Activated CD8-positive, alpha-beta memory T cell treated with anti-CD3 and anti-CD28 coated beads, Interleukin-2, amount 10 ng/mL, durations not matched to agents 7 days and 5 days (primary cell): ENCODE results near the gene MAGEB2. TPM values are rescaled to one million over a fixed set of nuclear protein-coding genes. Genes with fewer than 3 reads are reported as not detected.

Source experiments
- ATAC-seq: fragments of 150-1000 bp; cut with Tn5 transposase; one replicate; pipeline ENCODE4 v1.10.0; 2021; ENCODE audit warnings: moderate library complexity
- CTCF ChIA-PET: fragments of 350-600 bp; sonication (Branson Sonifier 250); formaldehyde crosslinking; loops from one replicate; lab custom pipeline; 2021; ENCODE audit warnings: antibody characterized with exemption; lab: Charles Lee
- DNase-seq: peaks from one replicate; pipeline ENCODE4 v3.0.0-alpha.2; 2020
- H3K27ac Mint-ChIP-seq: one replicate; pipeline ENCODE4 v1.8.0; 2021; ENCODE audit warnings: mild to moderate bottlenecking, mixed read lengths
- H3K27me3 Mint-ChIP-seq: one replicate; pipeline ENCODE4 v1.8.0; 2021; ENCODE audit warnings: mixed read lengths
- H3K36me3 Mint-ChIP-seq: one replicate; pipeline ENCODE4 v1.8.0; 2021; ENCODE audit warnings: mild to moderate bottlenecking, mixed read lengths
- H3K4me1 Mint-ChIP-seq: one replicate; pipeline ENCODE4 v1.8.0; 2021; ENCODE audit warnings: mixed read lengths
- H3K4me3 Mint-ChIP-seq: one replicate; pipeline ENCODE4 v1.8.0; 2021; ENCODE audit warnings: mild to moderate bottlenecking, moderate library complexity, mixed read lengths
- H3K9me3 Mint-ChIP-seq: one replicate; pipeline ENCODE4 v1.8.0; 2022; ENCODE audit warnings: low read depth, mixed read lengths
- total RNA-seq, 2 experiments: library from RNA; stranded (reverse); gene quantifications; one replicate each; pipeline ENCODE4 v1.2.3, GENCODE V29; 2021

Gene MAGEB2
- total RNA-seq, 2 experiments from 2014 or later = not detected

DNA sequence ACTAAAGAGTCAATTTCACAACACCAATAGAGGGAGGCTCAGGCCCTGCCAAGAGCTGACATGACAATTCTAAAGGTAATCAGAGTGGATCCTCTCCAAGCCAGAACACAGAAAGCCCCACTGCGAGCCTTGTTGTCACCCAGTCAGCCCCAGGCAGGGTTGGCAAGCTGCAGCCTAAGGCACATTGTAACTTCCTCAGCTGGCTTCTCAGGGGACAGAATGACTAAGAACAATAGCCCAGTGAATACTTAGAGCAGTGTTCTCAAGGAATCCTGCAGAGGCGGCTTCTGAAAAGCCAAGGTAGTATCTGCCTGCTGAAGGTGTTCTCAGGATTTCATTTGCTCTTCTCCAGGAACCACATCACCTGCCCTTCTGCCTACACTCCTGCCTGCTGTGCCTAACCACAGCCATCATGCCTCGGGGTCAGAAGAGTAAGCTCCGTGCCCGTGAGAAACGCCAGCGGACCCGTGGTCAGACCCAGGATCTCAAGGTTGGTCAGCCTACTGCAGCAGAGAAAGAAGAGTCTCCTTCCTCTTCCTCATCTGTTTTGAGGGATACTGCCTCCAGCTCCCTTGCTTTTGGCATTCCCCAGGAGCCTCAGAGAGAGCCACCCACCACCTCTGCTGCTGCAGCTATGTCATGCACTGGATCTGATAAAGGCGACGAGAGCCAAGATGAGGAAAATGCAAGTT, 26.5 kb downstream of the MAGEB2 start, which contains the start of gene MAGEB4:
Gene MAGEB4, plus strand, starts transcription at position 277 of the 692 bp plus-strand sequence. Its CDS starts 136 bp downstream, at position 413.
- CTCF ChIA-PET = no interaction called here
- ATAC-seq (no peak), DNase-seq (no peak)
- H3K4me3 Mint-ChIP-seq = no peak within 1 kb of the TSS
- no peaks in the 10 kb centered on the region for H3K27me3 Mint-ChIP-seq
- no peaks in the 10 kb centered on the region for H3K36me3 Mint-ChIP-seq
- no peaks in the 10 kb centered on the region for H3K9me3 Mint-ChIP-seq
- H3K4me1 Mint-ChIP-seq = no peaks in the 10 kb centered on the region
- no peak within 1 kb of the TSS for H3K27ac Mint-ChIP-seq

DNA sequence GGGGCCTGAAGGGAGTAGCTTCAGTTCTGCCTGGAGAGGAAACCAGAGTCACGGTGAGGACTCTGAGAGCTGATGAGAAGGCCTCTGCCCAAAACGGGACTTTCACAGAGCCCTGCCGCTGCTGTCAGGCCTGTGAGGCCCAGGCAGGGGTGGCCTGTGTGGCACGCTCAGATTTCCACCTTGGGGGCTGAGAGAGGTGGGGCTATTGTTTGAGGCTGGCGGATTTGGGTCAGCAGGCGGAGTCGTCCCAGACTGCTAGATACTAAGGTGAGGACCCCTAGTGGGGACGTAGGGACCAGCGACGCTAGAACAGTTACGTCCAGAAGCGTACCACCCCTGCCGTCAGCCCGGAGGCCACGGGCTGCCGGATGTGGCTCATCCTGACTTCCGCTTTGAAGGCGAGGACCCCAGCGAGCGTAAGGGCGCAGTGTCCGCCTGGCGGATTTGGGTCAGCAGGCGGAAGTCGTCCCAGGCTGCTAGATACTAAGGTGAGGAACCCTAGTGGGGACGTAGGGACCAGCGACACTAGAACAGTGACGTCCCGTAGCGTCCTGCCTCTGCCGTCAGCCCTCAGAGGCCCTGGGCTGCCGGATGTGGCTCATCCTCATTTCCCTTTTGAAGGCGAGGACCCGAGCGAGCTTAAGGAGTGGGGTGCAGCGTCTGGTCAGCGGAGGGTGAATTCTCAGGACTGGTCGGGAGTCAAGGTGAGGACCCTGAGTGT, 31.6 kb downstream of the MAGEB2 start, which contains the start of gene MAGEB1:
Gene MAGEB1, plus strand, starts transcription at position 378 of the 721 bp plus-strand sequence. CDS start 3,348 bp downstream, outside the sequence.
- no peak within 1 kb of the TSS for H3K27ac Mint-ChIP-seq
- DNase-seq = no peak

DNA sequence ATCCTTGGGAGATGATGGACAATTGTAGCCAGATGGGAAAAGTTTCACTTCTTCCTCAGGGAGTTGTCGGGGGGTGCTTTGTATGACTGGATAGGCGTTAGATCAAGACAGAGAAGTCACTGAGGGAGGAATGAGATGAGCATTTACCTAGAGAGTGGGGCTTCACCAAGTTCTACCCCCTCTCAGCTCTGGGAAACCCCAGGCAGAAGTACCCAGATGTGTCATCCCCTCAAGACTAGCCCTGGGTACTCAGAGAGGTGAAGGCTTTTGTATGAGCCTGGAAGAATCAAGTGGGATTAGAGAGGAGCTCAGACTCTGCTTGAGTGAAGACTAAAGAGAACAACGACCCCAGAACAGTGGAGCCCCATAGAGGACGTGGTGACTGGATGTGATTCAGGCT, 33.5 kb downstream of the MAGEB2 start:
- ATAC-seq (no peak), DNase-seq (no peak)
- Mint-ChIP-seq H3K27ac (no peak overlapping the region), H3K36me3 (no peaks in the 10 kb centered on the region), H3K27me3 (no peaks in the 10 kb centered on the region), H3K4me1 (no peaks in the 10 kb centered on the region), H3K9me3 (no peaks in the 10 kb centered on the region), H3K4me3 (no peak overlapping the region)
- CTCF ChIA-PET = no interaction called here

More for the DNA sequence above, 31.6 kb downstream of the MAGEB2 start, which contains the start of gene MAGEB1:
- Mint-ChIP-seq H3K4me3 (no peak within 1 kb of the TSS), H3K36me3 (no peaks in the 10 kb centered on the region), H3K9me3 (no peaks in the 10 kb centered on the region), H3K4me1 (no peaks in the 10 kb centered on the region), H3K27me3 (no peaks in the 10 kb centered on the region)
- no peak for ATAC-seq
- CTCF ChIA-PET = no interaction called here

DNA sequence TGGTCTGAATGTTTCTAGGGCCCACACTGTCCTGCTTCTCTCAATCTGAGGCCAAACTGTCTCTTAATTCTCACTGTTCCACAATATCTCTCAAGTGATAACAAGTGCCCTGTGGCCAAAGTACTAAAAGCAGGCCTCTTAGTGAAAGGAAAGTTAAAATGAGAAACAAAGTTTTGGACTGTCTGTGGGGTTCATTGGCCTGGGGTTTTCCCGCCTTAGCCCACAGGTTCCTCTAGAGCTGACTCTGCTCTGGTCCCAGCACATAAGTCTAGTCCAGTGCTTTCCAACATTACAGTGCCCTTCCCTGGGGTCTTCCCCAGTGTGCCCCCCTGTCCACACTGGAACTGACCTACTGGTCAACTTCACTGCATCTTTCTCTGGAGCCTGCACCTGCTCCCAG, 37.9 kb downstream of the MAGEB2 start:
- Mint-ChIP-seq H3K9me3 (no peaks in the 10 kb centered on the region), H3K27ac (no peak overlapping the region), H3K4me1 (no peaks in the 10 kb centered on the region), H3K36me3 (no peaks in the 10 kb centered on the region), H3K27me3 (no peaks in the 10 kb centered on the region), H3K4me3 (no peak overlapping the region)
- CTCF ChIA-PET = no interaction called here
- ATAC-seq (no peak), DNase-seq (no peak)

DNA sequence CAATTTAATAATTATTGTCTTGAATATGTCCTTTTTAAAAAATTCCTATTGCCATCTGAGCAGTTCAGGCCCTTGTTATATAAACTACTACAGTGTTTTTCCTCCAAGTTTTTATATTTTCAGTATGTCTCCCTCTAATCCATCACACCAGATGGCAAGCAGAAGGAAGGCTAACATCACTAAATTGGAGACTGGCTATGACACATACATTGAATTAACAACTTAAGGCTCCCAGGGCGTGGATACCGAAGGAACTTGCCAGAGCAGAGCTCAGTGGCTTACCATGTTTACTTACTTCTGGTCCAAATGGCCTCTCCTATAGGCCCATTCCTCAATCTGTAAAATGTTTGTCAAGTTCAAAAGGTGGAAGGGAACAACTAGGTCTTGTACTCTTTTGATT, 44.6 kb downstream of the MAGEB2 start:
- no peak for ATAC-seq
- H3K9me3 Mint-ChIP-seq = no peaks in the 10 kb centered on the region
- H3K4me3 Mint-ChIP-seq = no peak overlapping the region
- H3K27ac Mint-ChIP-seq = no peak overlapping the region
- CTCF ChIA-PET = no interaction called here
- DNase-seq = no peak
- no peaks in the 10 kb centered on the region for H3K36me3 Mint-ChIP-seq
- H3K4me1 Mint-ChIP-seq = no peaks in the 10 kb centered on the region
- H3K27me3 Mint-ChIP-seq = no peaks in the 10 kb centered on the region

DNA sequence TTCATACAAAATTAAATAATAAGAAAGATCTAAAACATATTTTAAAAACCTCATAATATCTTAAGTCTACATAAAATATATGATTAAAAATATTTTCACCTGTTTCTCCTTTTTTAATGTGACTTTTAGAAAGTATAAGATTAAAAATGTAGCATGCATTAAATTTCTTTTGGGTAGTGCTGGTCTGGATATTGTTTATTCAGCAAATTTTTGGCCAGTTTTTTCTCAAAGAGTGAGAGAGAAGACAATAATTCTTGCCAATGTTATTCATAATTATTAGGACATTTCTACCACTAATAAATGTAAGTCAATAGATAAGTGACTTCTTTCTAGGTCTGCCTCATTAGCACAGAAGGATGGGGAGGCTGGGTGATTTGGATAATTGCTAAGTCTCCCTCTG, 45.6 kb downstream of the MAGEB2 start:
- ATAC-seq = no peak
- no peak overlapping the region for H3K4me3 Mint-ChIP-seq
- no peak overlapping the region for H3K27ac Mint-ChIP-seq
- H3K27me3 Mint-ChIP-seq = no peaks in the 10 kb centered on the region
- no peaks in the 10 kb centered on the region for H3K36me3 Mint-ChIP-seq
- CTCF ChIA-PET = no interaction called here
- no peaks in the 10 kb centered on the region for H3K9me3 Mint-ChIP-seq
- no peak for DNase-seq
- no peaks in the 10 kb centered on the region for H3K4me1 Mint-ChIP-seq

DNA sequence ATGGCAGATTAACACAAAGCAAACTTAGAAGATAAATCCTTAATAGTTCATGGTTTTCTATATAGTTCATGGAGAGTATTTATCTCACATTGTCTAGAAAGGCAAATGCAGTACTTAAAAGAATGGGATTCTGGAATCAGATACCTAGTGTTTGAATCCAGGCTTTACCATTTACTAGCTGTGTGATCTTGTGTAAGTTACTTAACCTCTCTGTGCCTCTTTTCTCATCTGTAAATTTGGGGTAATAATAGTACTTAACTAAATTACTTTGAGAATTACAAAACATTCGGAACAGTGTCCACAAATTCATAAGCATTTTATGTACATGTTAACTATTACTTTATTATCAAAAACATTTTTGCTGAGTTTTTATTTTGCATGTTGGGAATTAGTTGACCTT, 47.4 kb downstream of the MAGEB2 start:
- no peak for DNase-seq
- no peak for ATAC-seq
- no peaks in the 10 kb centered on the region for H3K9me3 Mint-ChIP-seq
- H3K27me3 Mint-ChIP-seq = no peaks in the 10 kb centered on the region
- H3K27ac Mint-ChIP-seq = no peak overlapping the region
- CTCF ChIA-PET = no interaction called here
- no peaks in the 10 kb centered on the region for H3K36me3 Mint-ChIP-seq
- no peaks in the 10 kb centered on the region for H3K4me1 Mint-ChIP-seq
- H3K4me3 Mint-ChIP-seq = no peak overlapping the region

Other genes with a start within 250 kb of the MAGEB2 start
- not detected for gene MAGEB3, start 15.1 kb downstream of the MAGEB2 start, total RNA-seq
- not detected for gene MAGEB4, start 26.4 kb downstream of the MAGEB2 start, total RNA-seq
- not detected for gene MAGEB1, start 31.6 kb downstream of the MAGEB2 start, total RNA-seq
- gene NR0B1, start 93.8 kb downstream of the MAGEB2 start, total RNA-seq = not detected